ENCODE results near the gene TMBIM4.

TMBIM4 gene

DNA sequence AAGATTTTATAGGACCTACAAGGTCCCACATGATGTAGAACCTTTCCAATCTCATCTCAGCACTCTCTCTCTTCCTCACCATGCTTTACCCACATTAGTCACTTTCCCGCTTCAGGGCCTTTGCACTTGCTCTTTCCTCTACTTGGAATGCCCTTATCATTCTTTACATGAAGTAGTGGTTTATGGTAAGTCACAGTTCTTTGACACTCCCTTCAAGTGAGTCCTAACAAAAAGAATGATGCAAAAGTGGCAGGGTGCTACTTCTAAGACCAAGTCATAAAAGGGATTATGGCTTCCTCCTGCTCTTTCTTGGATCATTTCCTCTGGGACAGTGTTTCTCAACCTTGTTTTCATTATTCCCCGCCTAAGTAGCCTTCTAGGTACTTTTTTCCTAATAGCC lies 13.1 kb downstream of the TMBIM4 start:
- Histone ChIP-seq H3K4me3 (ENCODE audit: low read length) (no peak overlapping the region), H3K9me3 (ENCODE audit: control insufficient read depth, low read depth, low read length) (no peaks in the 10 kb centered on the region), H3K27ac (ENCODE audit: low read length) (no peak overlapping the region), H3K4me1 (ENCODE audit: control insufficient read depth, low read depth, low read length) (no peaks in the 10 kb centered on the region), H3K27me3 (ENCODE audit: control insufficient read depth, insufficient read depth, low read length) (no peaks in the 10 kb centered on the region), H3K36me3 (ENCODE audit: control insufficient read depth, low read depth, low read length) (peaks cover 4% of the 10 kb centered on the region), H3K9ac (ENCODE audit: low read length) (no peak overlapping the region)

DNA sequence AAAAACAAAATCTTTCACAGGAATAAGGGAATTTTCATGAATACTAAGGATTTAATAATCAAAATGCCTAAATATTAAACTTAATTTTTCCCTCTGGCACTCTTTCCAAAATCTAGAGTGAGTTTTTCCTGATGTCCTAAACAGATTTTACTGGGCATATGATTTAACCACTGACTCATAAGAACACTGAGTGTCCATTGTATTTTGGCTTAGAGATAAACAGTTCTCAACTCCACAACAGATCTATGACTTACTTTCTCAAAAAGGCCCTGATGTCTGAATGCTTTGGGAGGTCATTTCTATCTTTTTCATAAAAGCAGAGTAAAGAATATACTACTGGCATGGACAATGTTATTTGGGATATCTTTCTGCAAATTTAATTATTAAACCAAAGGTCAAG lies 15.0 kb downstream of the TMBIM4 start:
- Histone ChIP-seq H3K36me3 (ENCODE audit: control insufficient read depth, low read depth, low read length) (peaks cover 1% of the 10 kb centered on the region), H3K4me1 (ENCODE audit: control insufficient read depth, low read depth, low read length) (no peaks in the 10 kb centered on the region), H3K4me3 (ENCODE audit: low read length) (no peak overlapping the region), H3K9ac (ENCODE audit: low read length) (no peak overlapping the region), H3K27me3 (ENCODE audit: control insufficient read depth, insufficient read depth, low read length) (no peaks in the 10 kb centered on the region), H3K9me3 (ENCODE audit: control insufficient read depth, low read depth, low read length) (no peaks in the 10 kb centered on the region), H3K27ac (ENCODE audit: low read length) (no peak overlapping the region)

DNA sequence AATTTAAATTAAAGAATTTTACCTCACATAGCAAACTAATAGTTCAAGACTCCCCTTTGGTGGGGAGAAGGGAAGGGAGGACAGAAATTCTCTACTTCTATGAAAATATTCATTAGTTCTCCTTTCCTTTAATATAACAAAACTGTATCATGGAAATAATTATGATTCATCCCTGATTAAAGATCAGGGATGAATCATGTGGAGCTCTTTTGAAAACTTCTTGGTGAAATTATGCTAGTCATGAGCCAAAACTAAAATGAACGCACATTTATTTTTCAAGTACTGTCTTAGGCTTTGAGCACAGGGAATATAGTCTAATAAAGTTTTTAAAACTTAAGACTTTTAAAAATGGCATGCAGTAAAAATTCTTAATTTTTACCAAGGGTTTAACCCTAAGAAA lies 17.1 kb downstream of the TMBIM4 start:
- H3K27ac ChIP-seq (ENCODE audit: low read length) = no peak overlapping the region
- no peaks in the 10 kb centered on the region for H3K36me3 ChIP-seq (ENCODE audit: control insufficient read depth, low read depth, low read length)
- H3K9me3 ChIP-seq (ENCODE audit: control insufficient read depth, low read depth, low read length) = no peaks in the 10 kb centered on the region

DNA sequence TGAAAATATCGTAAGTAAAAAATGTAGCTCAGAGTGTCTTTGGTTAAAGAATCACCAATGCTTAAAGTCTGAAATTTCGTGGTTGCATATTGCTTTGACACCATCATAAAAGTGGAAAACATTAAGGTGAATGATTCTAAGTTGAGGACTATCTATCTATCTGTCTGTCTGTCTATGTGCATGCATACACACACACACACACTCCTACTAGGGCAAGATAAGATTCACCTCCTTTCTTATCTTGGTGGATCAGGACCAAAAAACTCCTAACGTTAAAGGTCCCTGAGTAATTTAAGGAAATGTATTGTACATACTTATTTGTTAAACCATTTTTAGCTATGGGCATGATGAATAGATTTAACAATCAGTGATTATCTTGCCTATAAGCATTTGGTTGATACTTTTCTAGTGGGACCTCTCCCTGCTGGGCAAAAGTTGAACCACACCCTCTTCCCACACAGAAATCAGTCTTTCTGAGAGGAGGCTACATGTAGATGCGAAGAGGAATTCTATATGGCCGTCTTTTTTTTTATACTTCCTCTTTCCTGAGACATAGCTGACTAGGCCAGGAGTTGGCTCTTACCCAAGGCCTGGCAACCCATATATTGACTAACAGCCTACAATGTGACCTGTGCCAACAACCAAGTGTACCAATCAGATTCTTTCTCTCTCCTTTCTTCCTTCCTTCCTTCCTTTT lies 19.9 kb downstream of the TMBIM4 start:
- no peak overlapping the region for H3K9ac ChIP-seq (ENCODE audit: low read length)
- H3K36me3 ChIP-seq (ENCODE audit: control insufficient read depth, low read depth, low read length) = no peaks in the 10 kb centered on the region
- H3K27ac ChIP-seq (ENCODE audit: low read length) = no peak overlapping the region
- H3K27me3 ChIP-seq (ENCODE audit: control insufficient read depth, insufficient read depth, low read length) = no peaks in the 10 kb centered on the region
- H3K4me3 ChIP-seq (ENCODE audit: low read length) = no peak overlapping the region
- no peaks in the 10 kb centered on the region for H3K9me3 ChIP-seq (ENCODE audit: control insufficient read depth, low read depth, low read length)
- peaks cover 3% of the 10 kb centered on the region for H3K4me1 ChIP-seq (ENCODE audit: control insufficient read depth, low read depth, low read length)

More for the DNA sequence above, 17.1 kb downstream of the TMBIM4 start:
- Histone ChIP-seq H3K9ac (ENCODE audit: low read length) (no peak overlapping the region), H3K4me3 (ENCODE audit: low read length) (no peak overlapping the region), H3K4me1 (ENCODE audit: control insufficient read depth, low read depth, low read length) (no peaks in the 10 kb centered on the region), H3K27me3 (ENCODE audit: control insufficient read depth, insufficient read depth, low read length) (no peaks in the 10 kb centered on the region)

DNA sequence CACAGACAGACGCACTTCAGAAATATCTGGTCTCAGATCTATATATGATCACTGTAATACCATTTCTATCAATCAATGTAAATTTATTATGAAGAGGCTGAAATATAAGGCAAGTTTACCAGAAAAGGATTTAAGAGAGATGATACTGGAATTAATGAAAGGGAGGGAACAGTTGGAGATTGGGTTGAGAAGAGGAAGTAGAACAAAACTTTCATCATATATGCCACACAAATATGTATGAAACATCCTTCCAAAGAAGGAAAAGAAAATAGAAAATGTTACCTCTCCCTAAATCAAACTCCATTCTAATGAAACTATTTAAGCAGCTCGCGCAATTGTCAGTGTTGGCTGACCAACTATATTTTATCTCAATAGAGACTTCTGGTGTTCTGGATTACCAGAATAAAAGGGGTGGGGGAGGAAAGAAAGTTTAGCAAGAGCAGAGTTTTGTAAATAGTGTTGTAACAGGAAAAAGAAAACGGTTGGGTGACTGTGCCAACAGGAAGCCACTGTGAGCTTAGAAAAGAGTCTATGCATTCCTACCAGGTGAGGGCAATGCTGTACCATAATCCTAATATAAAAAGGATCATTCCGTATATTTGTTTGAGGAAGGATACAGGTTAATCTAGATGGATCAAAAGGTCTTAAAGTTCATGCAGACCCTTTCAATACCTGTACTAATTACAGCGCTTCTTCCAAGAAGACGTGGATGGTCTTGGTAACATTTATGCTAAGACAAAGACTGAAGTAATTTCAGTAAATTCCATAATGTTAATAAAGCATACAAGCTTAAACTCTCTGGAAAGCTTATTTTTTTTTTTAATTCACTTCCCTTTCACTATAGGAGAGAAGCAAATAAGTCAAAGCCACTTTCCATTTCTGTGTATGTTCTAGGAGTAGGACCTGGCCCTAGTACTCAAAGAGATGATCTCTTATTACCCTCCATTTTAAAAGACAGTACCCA lies 24.7 kb downstream of the TMBIM4 start:
- Histone ChIP-seq H3K9me3 (ENCODE audit: control insufficient read depth, low read depth, low read length) (peaks cover 15% of the 10 kb centered on the region), H3K4me3 (ENCODE audit: low read length) (no peak overlapping the region), H3K27ac (ENCODE audit: low read length) (no peak overlapping the region), H3K27me3 (ENCODE audit: control insufficient read depth, insufficient read depth, low read length) (no peaks in the 10 kb centered on the region), H3K9ac (ENCODE audit: low read length) (no peak overlapping the region), H3K36me3 (ENCODE audit: control insufficient read depth, low read depth, low read length) (no peaks in the 10 kb centered on the region), H3K4me1 (ENCODE audit: control insufficient read depth, low read depth, low read length) (peaks cover 3% of the 10 kb centered on the region)

DNA sequence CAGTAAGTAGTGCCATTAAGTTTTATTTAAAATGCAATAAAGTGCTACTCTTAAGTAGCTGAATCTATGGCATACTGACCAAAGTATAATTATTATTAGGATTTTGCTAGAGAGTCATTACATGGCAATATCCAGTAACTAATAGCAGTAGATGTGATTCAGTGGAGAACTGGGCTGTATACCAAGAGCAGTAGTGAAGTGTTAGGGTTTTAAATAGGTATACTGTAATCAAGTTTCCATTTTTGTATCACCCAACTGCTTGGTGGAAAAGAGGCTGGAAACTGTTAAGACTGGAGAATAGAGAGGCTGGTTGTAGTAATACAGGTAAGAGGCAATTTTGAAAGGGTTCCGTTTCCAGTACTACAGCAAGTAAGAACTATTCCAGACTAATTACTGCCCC lies 25.9 kb downstream of the TMBIM4 start:
- H3K9ac ChIP-seq (ENCODE audit: low read length) = no peak overlapping the region
- no peak overlapping the region for H3K4me3 ChIP-seq (ENCODE audit: low read length)
- H3K36me3 ChIP-seq (ENCODE audit: control insufficient read depth, low read depth, low read length) = no peaks in the 10 kb centered on the region
- H3K9me3 ChIP-seq (ENCODE audit: control insufficient read depth, low read depth, low read length) = peaks cover 17% of the 10 kb centered on the region
- H3K4me1 ChIP-seq (ENCODE audit: control insufficient read depth, low read depth, low read length) = peaks cover 3% of the 10 kb centered on the region
- H3K27me3 ChIP-seq (ENCODE audit: control insufficient read depth, insufficient read depth, low read length) = no peaks in the 10 kb centered on the region
- no peak overlapping the region for H3K27ac ChIP-seq (ENCODE audit: low read length)

DNA sequence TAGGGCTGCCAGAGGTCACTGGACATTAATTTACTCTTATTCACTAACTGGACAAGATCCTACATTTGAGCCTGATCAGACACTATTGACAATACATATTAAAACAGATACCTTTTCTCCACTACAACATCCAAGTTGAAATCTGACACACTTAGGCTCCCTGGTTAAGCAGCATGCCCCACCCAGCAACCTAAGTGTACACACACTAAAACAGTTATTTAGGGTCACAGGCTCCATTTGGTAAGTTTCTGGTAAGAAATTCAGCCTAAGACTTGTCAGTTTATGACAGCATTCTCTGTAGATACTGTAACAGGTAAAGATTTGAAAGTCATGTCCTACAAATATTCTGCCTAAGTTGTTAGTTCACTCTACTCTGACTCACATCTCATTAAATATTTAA lies 27.0 kb downstream of the TMBIM4 start:
- no peak overlapping the region for H3K4me3 ChIP-seq (ENCODE audit: low read length)
- H3K4me1 ChIP-seq (ENCODE audit: control insufficient read depth, low read depth, low read length) = peaks cover 3% of the 10 kb centered on the region
- H3K9me3 ChIP-seq (ENCODE audit: control insufficient read depth, low read depth, low read length) = peaks cover 17% of the 10 kb centered on the region
- no peak overlapping the region for H3K27ac ChIP-seq (ENCODE audit: low read length)
- peaks cover 2% of the 10 kb centered on the region for H3K36me3 ChIP-seq (ENCODE audit: control insufficient read depth, low read depth, low read length)
- no peak overlapping the region for H3K9ac ChIP-seq (ENCODE audit: low read length)
- H3K27me3 ChIP-seq (ENCODE audit: control insufficient read depth, insufficient read depth, low read length) = no peaks in the 10 kb centered on the region

DNA sequence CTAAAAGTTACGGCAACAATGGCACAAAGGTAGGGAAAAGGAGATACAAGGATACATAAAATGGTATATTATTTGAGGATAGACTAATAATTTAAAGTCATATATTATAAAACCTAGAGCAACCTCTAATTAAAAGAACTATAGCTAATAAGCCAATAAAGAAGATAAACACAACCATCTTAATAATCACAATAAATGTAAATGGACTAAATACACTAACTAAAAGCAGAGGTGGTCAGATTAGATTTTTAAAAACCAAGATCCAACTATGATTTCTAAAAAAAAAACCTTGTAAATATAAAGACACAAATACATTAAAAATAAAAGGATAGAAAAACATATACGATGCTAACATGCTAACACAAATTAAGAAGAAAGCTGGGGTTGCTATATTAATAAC lies 28.5 kb downstream of the TMBIM4 start:
- Histone ChIP-seq H3K27me3 (ENCODE audit: control insufficient read depth, insufficient read depth, low read length) (no peaks in the 10 kb centered on the region), H3K9me3 (ENCODE audit: control insufficient read depth, low read depth, low read length) (peaks cover 17% of the 10 kb centered on the region), H3K4me3 (ENCODE audit: low read length) (no peak overlapping the region), H3K36me3 (ENCODE audit: control insufficient read depth, low read depth, low read length) (peaks cover 7% of the 10 kb centered on the region), H3K27ac (ENCODE audit: low read length) (no peak overlapping the region), H3K4me1 (ENCODE audit: control insufficient read depth, low read depth, low read length) (peaks cover 3% of the 10 kb centered on the region), H3K9ac (ENCODE audit: low read length) (no peak overlapping the region)

DNA sequence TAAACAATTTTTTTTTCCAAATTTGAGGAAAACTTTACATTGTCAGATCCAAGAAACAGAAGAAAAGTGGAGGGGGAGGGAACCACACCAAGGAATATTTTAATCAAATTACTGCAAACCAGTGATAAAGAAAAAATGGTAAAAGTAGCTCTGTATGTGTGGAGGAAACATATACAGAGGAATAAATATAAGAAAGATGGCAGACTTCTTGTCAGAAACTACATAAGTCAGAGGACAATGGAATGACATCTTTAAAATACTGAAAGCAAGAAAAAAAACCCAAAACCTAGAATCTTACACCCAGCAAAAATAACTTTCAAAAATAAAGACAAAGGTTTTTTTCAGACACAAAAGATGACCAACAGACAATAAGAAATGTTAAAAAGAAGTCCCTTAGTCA lies 29.1 kb downstream of the TMBIM4 start:
- Histone ChIP-seq H3K36me3 (ENCODE audit: control insufficient read depth, low read depth, low read length) (peaks cover 7% of the 10 kb centered on the region), H3K9me3 (ENCODE audit: control insufficient read depth, low read depth, low read length) (peaks cover 17% of the 10 kb centered on the region), H3K4me3 (ENCODE audit: low read length) (no peak overlapping the region), H3K9ac (ENCODE audit: low read length) (no peak overlapping the region), H3K27ac (ENCODE audit: low read length) (no peak overlapping the region), H3K27me3 (ENCODE audit: control insufficient read depth, insufficient read depth, low read length) (no peaks in the 10 kb centered on the region), H3K4me1 (ENCODE audit: control insufficient read depth, low read depth, low read length) (peaks cover 3% of the 10 kb centered on the region)

DNA sequence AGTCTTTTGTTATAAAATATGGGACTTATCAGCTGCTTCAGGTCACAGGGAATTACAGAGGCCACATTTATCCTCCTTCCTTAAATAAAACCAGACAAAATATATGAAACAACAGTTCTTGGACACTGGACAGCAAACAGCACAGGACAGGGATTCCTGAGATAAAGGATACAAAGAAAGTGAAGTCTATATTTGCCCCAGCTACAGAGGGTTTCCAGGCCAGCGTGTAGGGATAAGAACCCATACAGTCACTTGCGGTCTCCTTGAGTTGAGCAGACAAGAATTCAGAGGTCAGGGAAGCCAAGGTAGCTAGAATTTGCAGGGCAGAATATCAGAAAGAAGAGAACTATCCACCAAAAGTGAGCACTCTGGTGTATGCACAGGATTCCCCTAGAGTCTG lies 30.5 kb downstream of the TMBIM4 start:
- H3K36me3 ChIP-seq (ENCODE audit: control insufficient read depth, low read depth, low read length) = peaks cover 7% of the 10 kb centered on the region

DNA sequence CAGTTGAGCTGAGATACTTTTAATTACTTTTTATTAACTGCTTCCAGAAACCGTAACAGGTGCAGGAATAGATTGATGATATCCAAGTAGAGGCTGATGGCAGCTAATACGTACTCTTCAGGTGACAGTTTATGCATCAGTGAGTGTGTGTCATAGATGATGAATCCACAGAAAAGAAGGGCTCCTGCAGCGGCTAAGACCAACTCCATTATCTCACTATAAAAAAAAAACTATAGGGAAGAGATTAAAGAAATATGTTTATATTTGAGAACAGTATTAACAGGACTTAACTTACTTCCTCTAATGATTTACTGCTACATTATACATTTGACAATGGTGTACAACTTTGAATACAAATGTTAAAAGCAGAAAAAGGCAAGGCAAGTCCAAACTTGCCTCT lies 31.9 kb downstream of the TMBIM4 start:
- H3K4me1 ChIP-seq (ENCODE audit: control insufficient read depth, low read depth, low read length) = no peaks in the 10 kb centered on the region
- peaks cover 7% of the 10 kb centered on the region for H3K36me3 ChIP-seq (ENCODE audit: control insufficient read depth, low read depth, low read length)
- H3K27me3 ChIP-seq (ENCODE audit: control insufficient read depth, insufficient read depth, low read length) = no peaks in the 10 kb centered on the region
- no peak overlapping the region for H3K27ac ChIP-seq (ENCODE audit: low read length)
- peaks cover 17% of the 10 kb centered on the region for H3K9me3 ChIP-seq (ENCODE audit: control insufficient read depth, low read depth, low read length)
- H3K4me3 ChIP-seq (ENCODE audit: low read length) = no peak overlapping the region
- no peak overlapping the region for H3K9ac ChIP-seq (ENCODE audit: low read length)

More for the DNA sequence above, 30.5 kb downstream of the TMBIM4 start:
- no peaks in the 10 kb centered on the region for H3K4me1 ChIP-seq (ENCODE audit: control insufficient read depth, low read depth, low read length)
- no peak overlapping the region for H3K27ac ChIP-seq (ENCODE audit: low read length)
- H3K27me3 ChIP-seq (ENCODE audit: control insufficient read depth, insufficient read depth, low read length) = no peaks in the 10 kb centered on the region
- peaks cover 17% of the 10 kb centered on the region for H3K9me3 ChIP-seq (ENCODE audit: control insufficient read depth, low read depth, low read length)
- H3K9ac ChIP-seq (ENCODE audit: low read length) = no peak overlapping the region
- H3K4me3 ChIP-seq (ENCODE audit: low read length) = no peak overlapping the region
